ENCODE measurements around the gene ASIC4. TPM values are rescaled to one million over a fixed set of nuclear protein-coding genes. Genes with fewer than 3 reads are reported as not detected.

The ASIC4 gene
- total RNA-seq, 1 experiment from 2014 or later: 0.08 TPM

- DNase-seq (ENCODE audit: low spot score): no peak
Measured at GRCh38 chr2:219566640-219567039, 52.4 kb downstream of the ASIC4 start.

GRCh38 chr2:219567131-219567530 is 52.8 kb downstream of the ASIC4 start:
- no peak for DNase-seq (ENCODE audit: low spot score)

- DNase-seq (ENCODE audit: low spot score): no peak
Measured at GRCh38 chr2:219567791-219568361, 53.6 kb downstream of the ASIC4 start.

GRCh38 chr2:219569041-219569440 is 54.8 kb downstream of the ASIC4 start:
- DNase-seq (ENCODE audit: low spot score): no peak

- no peak for DNase-seq (ENCODE audit: low spot score)
Measured at GRCh38 chr2:219569635-219570034, 55.4 kb downstream of the ASIC4 start.

- DNase-seq (ENCODE audit: low spot score): no peak
Measured at GRCh38 chr2:219570194-219570923, 56.1 kb downstream of the ASIC4 start.

GRCh38 chr2:219570924-219571310 is 56.6 kb downstream of the ASIC4 start:
- no peak for DNase-seq (ENCODE audit: low spot score)

GRCh38 chr2:219571311-219572236 is 57.3 kb downstream of the ASIC4 start, which contains the start of gene OBSL1:
TSS of gene OBSL1 (minus strand) at chr2:219571539. CDS start at chr2:219571232, 307 bp downstream.
- DNase-seq (ENCODE audit: low spot score): no peak

- DNase-seq (ENCODE audit: low spot score): no peak
Measured at GRCh38 chr2:219572237-219573001, 58.1 kb downstream of the ASIC4 start, which contains the start of gene INHA. TSS of gene INHA (plus strand) at chr2:219572310. CDS start at chr2:219572375, 65 bp downstream.

- no peak for DNase-seq (ENCODE audit: low spot score)
Measured at GRCh38 chr2:219573166-219573565, 58.9 kb downstream of the ASIC4 start.

- DNase-seq (ENCODE audit: low spot score): no peak
Measured at GRCh38 chr2:219574484-219575311, 60.4 kb downstream of the ASIC4 start.

- no peak for DNase-seq (ENCODE audit: low spot score)
Measured at GRCh38 chr2:219575566-219576504, 61.6 kb downstream of the ASIC4 start.

- DNase-seq (ENCODE audit: low spot score): no peak
Measured at GRCh38 chr2:219576505-219577388, 62.5 kb downstream of the ASIC4 start.

- no peak for DNase-seq (ENCODE audit: low spot score)
Measured at GRCh38 chr2:219578811-219579613, 64.7 kb downstream of the ASIC4 start.

GRCh38 chr2:219581346-219581745 is 67.1 kb downstream of the ASIC4 start:
- no peak for DNase-seq (ENCODE audit: low spot score)

All from HT-29 (cell line).